DMS53 treated with DMSO at 0.1 percent for 48 hours (cell line): ENCODE results near the gene BIRC6.
A peak's percentile ranks its signal among the peaks of the same experiment; 100 is the strongest.
"Not testable (repeated sequence)": the region's sequence is repeated elsewhere in the genome, so short reads cannot be mapped to it uniquely, and the experiment has no call there.

ENCODE experiments used
- DNase-seq: peaks from one replicate; lab custom pipeline; 2025; ENCODE audit not compliant: unreplicated experiment; lab: John Stamatoyannopoulos, UW

BIRC6 gene

GRCh38 chr2:32611366-32611765 is 254.5 kb downstream of the BIRC6 start:
- peak; percentile 9 for DNase-seq

- DNase-seq = no peak
Measured at GRCh38 chr2:32611771-32612170, 254.9 kb downstream of the BIRC6 start.

GRCh38 chr2:32614084-32614483 is 257.3 kb downstream of the BIRC6 start:
- no peak for DNase-seq

GRCh38 chr2:32617599-32618189 is 260.9 kb downstream of the BIRC6 start:
- no peak for DNase-seq

GRCh38 chr2:32622570-32623310 is 265.9 kb downstream of the BIRC6 start:
- no peak for DNase-seq

- no peak for DNase-seq
Measured at GRCh38 chr2:32623311-32623706, 266.5 kb downstream of the BIRC6 start.

- DNase-seq = no peak
Measured at GRCh38 chr2:32624812-32625211, 268.0 kb downstream of the BIRC6 start.

- DNase-seq = no peak
Measured at GRCh38 chr2:32626639-32627221, 269.9 kb downstream of the BIRC6 start.

- DNase-seq = peak; percentile 48
Measured at GRCh38 chr2:32627441-32627813, 270.6 kb downstream of the BIRC6 start.

- DNase-seq = peak; percentile 80
Measured at GRCh38 chr2:32627814-32628579, 271.2 kb downstream of the BIRC6 start, which contains the start of gene TTC27. Gene TTC27 (plus strand): TSS chr2:32628050. CDS start chr2:32628293, 243 bp downstream.

- no peak for DNase-seq
Measured at GRCh38 chr2:32632089-32632488, 275.3 kb downstream of the BIRC6 start.

GRCh38 chr2:32633040-32633439 is 276.2 kb downstream of the BIRC6 start:
- no peak for DNase-seq

GRCh38 chr2:32638548-32638947 is 281.7 kb downstream of the BIRC6 start:
- DNase-seq = not testable (repeated sequence)

GRCh38 chr2:32641180-32641579 is 284.4 kb downstream of the BIRC6 start:
- DNase-seq = no peak

- DNase-seq = no peak
Measured at GRCh38 chr2:32647180-32647651, 290.4 kb downstream of the BIRC6 start.

- DNase-seq = no peak
Measured at GRCh38 chr2:32652555-32653209, 295.9 kb downstream of the BIRC6 start.

- no peak for DNase-seq
Measured at GRCh38 chr2:32656069-32656468, 299.2 kb downstream of the BIRC6 start.

GRCh38 chr2:32663864-32664263 is 307.0 kb downstream of the BIRC6 start:
- DNase-seq = no peak

- no peak for DNase-seq
Measured at GRCh38 chr2:32666704-32667103, 309.9 kb downstream of the BIRC6 start.

- DNase-seq = no peak
Measured at GRCh38 chr2:32668254-32668653, 311.4 kb downstream of the BIRC6 start.
